Measurements from ENCODE around the gene BUB3.
"Not testable (repeated sequence)": the region's sequence is repeated elsewhere in the genome, so short reads cannot be mapped to it uniquely, and the experiment has no call there.

The BUB3 gene

DNA sequence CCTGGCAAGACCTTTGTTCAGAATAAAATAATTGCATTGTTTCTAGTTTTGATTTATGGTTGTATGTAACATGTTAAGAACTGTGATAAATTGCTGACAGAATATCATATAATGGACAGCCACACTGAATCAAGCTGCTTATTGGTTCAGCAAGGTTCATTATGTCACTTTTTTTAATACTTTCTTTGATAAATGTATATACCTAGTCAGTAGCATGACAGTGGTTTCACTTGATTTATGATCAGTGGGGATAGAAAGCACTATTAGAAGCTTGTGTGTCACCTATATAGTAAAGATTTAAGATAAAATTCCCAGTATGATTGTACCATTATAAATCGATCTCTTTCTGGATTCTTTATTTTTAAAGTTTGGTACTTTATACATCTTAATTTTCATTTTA lies 4.5 kb downstream of the BUB3 start:
- TF ChIP-seq, protein P1, sequence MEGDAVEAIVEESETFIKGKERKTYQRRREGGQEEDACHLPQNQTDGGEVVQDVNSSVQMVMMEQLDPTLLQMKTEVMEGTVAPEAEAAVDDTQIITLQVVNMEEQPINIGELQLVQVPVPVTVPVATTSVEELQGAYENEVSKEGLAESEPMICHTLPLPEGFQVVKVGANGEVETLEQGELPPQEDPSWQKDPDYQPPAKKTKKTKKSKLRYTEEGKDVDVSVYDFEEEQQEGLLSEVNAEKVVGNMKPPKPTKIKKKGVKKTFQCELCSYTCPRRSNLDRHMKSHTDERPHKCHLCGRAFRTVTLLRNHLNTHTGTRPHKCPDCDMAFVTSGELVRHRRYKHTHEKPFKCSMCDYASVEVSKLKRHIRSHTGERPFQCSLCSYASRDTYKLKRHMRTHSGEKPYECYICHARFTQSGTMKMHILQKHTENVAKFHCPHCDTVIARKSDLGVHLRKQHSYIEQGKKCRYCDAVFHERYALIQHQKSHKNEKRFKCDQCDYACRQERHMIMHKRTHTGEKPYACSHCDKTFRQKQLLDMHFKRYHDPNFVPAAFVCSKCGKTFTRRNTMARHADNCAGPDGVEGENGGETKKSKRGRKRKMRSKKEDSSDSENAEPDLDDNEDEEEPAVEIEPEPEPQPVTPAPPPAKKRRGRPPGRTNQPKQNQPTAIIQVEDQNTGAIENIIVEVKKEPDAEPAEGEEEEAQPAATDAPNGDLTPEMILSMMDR (IDR thresholded peaks at IDR 0.05; ENCODE audit: insufficient read depth, low read depth, low read length, missing control alignments) = no peak
- DNase-seq (ENCODE audit: low read depth) = no peak
- H3K4me3 ChIP-seq (ENCODE audit: low read depth, low read length) = peak overlapping the region; percentile 85; the same call in 1 of the 2 replicates

DNA sequence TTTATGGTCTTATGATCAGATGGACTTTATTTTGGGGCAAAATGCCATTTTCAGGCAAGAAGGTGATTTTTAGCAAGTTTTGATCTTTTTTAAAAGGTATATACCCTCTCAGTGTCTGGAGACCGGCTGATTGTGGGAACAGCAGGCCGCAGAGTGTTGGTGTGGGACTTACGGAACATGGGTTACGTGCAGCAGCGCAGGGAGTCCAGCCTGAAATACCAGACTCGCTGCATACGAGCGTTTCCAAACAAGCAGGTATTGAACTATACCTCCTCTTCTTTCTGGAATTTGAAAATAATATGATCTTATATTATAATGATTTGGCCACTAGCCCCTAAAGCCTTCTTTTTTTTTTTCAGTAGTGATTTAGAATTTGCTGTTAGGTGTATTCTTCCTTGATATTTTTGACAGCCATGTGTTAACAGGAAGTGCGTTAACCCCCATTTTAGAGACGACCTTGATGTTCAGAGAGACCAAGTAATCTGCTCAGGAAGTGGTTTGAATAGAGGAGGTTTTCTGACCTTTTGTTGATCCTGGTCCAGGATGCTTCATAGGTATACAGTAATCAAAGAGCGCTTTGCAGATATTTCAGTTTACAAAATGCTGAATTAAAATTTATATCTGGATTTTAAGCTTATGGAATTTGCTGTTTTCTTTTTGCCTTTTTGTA lies 6.2 kb downstream of the BUB3 start:
- TF ChIP-seq, protein P1 (IDR thresholded peaks at IDR 0.05; ENCODE audit: insufficient read depth, low read depth, low read length, missing control alignments) = no peak
- no peak overlapping the region for H3K4me3 ChIP-seq (ENCODE audit: low read depth, low read length)
- peak; percentile 48 for DNase-seq (ENCODE audit: low read depth)

DNA sequence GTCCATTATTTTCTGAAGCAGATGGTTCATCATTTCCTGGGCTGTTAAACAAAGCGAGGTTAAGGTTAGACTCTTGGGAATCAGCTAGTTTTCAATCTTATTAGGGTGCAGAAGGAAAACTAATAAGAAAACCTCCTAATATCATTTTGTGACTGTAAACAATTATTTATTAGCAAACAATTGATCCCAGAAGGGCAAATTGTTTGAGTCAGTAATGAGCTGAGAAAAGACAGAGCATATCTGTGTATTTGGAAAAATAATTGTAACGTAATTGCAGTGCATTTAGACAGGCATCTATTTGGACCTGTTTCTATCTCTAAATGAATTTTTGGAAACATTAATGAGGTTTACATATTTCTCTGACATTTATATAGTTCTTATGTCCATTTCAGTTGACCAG lies 10.1 kb downstream of the BUB3 start:
- TF ChIP-seq, protein P1 (IDR thresholded peaks at IDR 0.05; ENCODE audit: insufficient read depth, low read depth, low read length, missing control alignments) = no peak
- no peak for DNase-seq (ENCODE audit: low read depth)
- H3K4me3 ChIP-seq (ENCODE audit: low read depth, low read length) = no peak overlapping the region

DNA sequence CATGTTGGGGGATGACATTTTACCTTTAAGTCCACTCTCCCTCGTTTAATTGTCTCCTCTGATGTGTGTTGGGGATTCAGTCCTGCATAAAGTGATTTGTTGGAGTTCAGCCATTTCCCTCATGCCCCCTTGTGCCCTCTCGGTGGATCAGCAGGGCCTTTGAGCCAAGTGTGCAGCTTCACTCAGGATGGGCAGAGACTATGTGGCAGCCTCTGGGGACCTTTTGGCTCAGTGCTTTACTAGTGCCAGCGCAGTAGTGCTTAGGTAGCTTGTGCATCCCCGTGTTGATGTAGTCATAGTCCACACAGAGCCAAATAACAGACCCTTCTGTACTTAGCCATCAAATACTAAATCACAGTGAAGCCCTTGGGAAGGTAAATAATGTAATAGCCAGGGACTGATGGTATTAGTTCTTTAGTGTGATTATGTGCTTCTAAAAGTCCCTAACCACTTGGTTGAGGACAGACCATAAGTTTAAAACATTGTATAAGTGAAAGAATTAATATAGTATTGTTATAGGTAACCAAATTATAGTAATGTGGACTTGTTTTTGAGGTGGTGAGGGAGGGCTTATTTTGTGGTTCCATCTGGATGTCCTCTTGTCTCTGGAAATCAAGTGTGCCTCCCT lies 11.4 kb downstream of the BUB3 start:
- no peak overlapping the region for H3K4me3 ChIP-seq (ENCODE audit: low read depth, low read length)
- DNase-seq (ENCODE audit: low read depth) = no peak
- TF ChIP-seq, protein P1 (IDR thresholded peaks at IDR 0.05; ENCODE audit: insufficient read depth, low read depth, low read length, missing control alignments) = no peak

DNA sequence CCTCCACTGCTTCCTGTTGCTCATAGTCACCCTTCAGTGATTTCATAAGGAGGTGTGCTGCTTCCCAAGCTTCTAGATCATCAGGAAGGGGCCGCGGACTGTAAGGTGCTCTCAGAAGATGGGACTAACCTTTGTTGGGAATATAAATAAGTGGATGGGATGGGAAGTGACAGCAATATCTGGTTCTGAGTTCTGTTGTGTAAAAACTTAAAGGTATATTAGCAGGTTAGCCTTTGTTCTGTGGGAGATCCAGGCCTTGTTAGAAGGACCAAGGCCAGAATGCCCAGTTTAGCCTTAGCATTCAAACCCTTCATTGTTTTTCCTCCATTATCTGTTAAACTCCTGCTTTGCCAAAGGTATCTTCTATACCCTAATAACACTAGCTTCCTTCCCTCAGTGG lies 12.4 kb downstream of the BUB3 start:
- TF ChIP-seq, protein P1 (IDR thresholded peaks at IDR 0.05; ENCODE audit: insufficient read depth, low read depth, low read length, missing control alignments) = no peak
- no peak for DNase-seq (ENCODE audit: low read depth)
- no peak overlapping the region for H3K4me3 ChIP-seq (ENCODE audit: low read depth, low read length)

DNA sequence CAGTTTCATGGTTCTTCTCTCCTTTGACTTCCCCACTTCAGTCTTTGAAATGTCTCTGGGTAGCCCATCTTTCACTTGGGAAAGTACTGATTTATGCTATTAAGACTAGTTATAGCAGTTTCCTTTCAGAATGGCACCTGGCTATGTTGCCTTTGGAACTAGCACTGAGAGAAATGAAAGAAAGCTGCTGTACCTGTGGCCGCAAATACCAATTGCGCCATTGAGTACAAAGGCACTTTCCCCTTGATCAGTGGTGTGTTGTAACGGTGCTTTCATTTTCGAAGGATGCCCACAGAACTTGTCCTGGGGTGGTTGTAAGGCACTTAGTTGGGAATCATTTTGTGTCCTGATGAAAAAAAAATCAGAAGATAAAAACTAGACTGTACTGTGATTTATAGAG lies 16.8 kb downstream of the BUB3 start:
- H3K4me3 ChIP-seq (ENCODE audit: low read depth, low read length) = no peak overlapping the region
- TF ChIP-seq, protein P1 (IDR thresholded peaks at IDR 0.05; ENCODE audit: insufficient read depth, low read depth, low read length, missing control alignments) = no peak
- no peak for DNase-seq (ENCODE audit: low read depth)

DNA sequence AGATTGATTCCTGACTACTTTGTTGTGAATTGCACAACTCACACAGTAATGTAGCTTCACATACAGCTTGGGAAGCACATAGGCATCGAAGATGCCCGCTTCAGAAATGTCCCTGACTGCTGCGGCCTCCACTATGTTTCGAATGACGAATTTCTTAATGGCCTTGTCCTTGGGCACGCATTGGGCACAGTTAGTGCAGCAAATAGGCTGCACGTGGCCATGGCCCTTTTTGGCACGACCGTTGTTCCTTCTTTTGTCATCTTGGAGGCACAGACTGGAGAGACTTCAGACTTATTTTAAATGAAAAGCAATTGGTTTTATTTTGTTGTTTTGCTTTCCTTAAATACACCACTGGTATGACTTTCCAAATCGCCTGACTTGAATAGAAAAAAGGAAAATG lies 17.4 kb downstream of the BUB3 start:
- not testable (repeated sequence) for H3K4me3 ChIP-seq (ENCODE audit: low read depth, low read length)

More for the DNA sequence above, 17.4 kb downstream of the BUB3 start:
- DNase-seq (ENCODE audit: low read depth) = not testable (repeated sequence)
